ENCODE data around the gene CCDC174.

CCDC174 gene

GRCh38 chr3:14617508-14618023 is 34.0 kb upstream of the CCDC174 start:
- no peak for DNase-seq (ENCODE audit: low spot score)
- no peak for TF ChIP-seq CTCF (IDR thresholded peaks at IDR 0.05; ENCODE audit: extremely low read depth, missing control alignments)

- no peak for DNase-seq (ENCODE audit: low spot score)
- TF ChIP-seq CTCF (IDR thresholded peaks at IDR 0.05; ENCODE audit: extremely low read depth, missing control alignments): no peak
Measured at GRCh38 chr3:14619605-14620004, 32.0 kb upstream of the CCDC174 start.

GRCh38 chr3:14620512-14620911 is 31.1 kb upstream of the CCDC174 start:
- no peak for TF ChIP-seq CTCF (IDR thresholded peaks at IDR 0.05; ENCODE audit: extremely low read depth, missing control alignments)

GRCh38 chr3:14621093-14621492 is 30.5 kb upstream of the CCDC174 start:
- TF ChIP-seq CTCF (IDR thresholded peaks at IDR 0.05; ENCODE audit: extremely low read depth, missing control alignments): no peak
- DNase-seq (ENCODE audit: low spot score): no peak

More at GRCh38 chr3:14620512-14620911, 31.1 kb upstream of the CCDC174 start:
- DNase-seq (ENCODE audit: low spot score): no peak

- no peak for DNase-seq (ENCODE audit: low spot score)
Measured at GRCh38 chr3:14622368-14622767, 29.2 kb upstream of the CCDC174 start.

GRCh38 chr3:14623569-14624051 is 28.0 kb upstream of the CCDC174 start:
- no peak for TF ChIP-seq CTCF (IDR thresholded peaks at IDR 0.05; ENCODE audit: extremely low read depth, missing control alignments)
- DNase-seq (ENCODE audit: low spot score): no peak

More at GRCh38 chr3:14622368-14622767, 29.2 kb upstream of the CCDC174 start:
- no peak for TF ChIP-seq CTCF (IDR thresholded peaks at IDR 0.05; ENCODE audit: extremely low read depth, missing control alignments)

GRCh38 chr3:14624498-14624897 is 27.1 kb upstream of the CCDC174 start:
- no peak for TF ChIP-seq CTCF (IDR thresholded peaks at IDR 0.05; ENCODE audit: extremely low read depth, missing control alignments)
- no peak for DNase-seq (ENCODE audit: low spot score)

Data from GM20000 (cell line).